Measurements from ENCODE around the gene OSBPL2.

Gene OSBPL2

GRCh38 chr20:62287759-62288534 lies 49.6 kb downstream of the OSBPL2 start:
- no peak for TF ChIP-seq CTCF (IDR thresholded peaks at IDR 0.05; ENCODE audit: low read length, missing control alignments)
- no peak overlapping the region for H3K4me3 ChIP-seq (replicated peaks; ENCODE audit: low read depth, low read length)
- no peak for DNase-seq (ENCODE audit: low read depth)

GRCh38 chr20:62288535-62289105 lies 50.3 kb downstream of the OSBPL2 start:
- no peak for TF ChIP-seq CTCF (IDR thresholded peaks at IDR 0.05; ENCODE audit: low read length, missing control alignments)
- H3K4me3 ChIP-seq (replicated peaks; ENCODE audit: low read depth, low read length) = no peak overlapping the region
- DNase-seq (ENCODE audit: low read depth) = no peak

- TF ChIP-seq CTCF (IDR thresholded peaks at IDR 0.05; ENCODE audit: low read length, missing control alignments) = no peak
- no peak overlapping the region for H3K4me3 ChIP-seq (replicated peaks; ENCODE audit: low read depth, low read length)
- no peak for DNase-seq (ENCODE audit: low read depth)
Observed at GRCh38 chr20:62289131-62289530, 50.8 kb downstream of the OSBPL2 start.

- no peak overlapping the region for H3K4me3 ChIP-seq (replicated peaks; ENCODE audit: low read depth, low read length)
- DNase-seq (ENCODE audit: low read depth) = no peak
- no peak for TF ChIP-seq CTCF (IDR thresholded peaks at IDR 0.05; ENCODE audit: low read length, missing control alignments)
Observed at GRCh38 chr20:62289898-62290297, 51.6 kb downstream of the OSBPL2 start.

GRCh38 chr20:62291251-62292066 lies 53.1 kb downstream of the OSBPL2 start:
- no peak for DNase-seq (ENCODE audit: low read depth)
- TF ChIP-seq CTCF (IDR thresholded peaks at IDR 0.05; ENCODE audit: low read length, missing control alignments) = no peak
- no peak overlapping the region for H3K4me3 ChIP-seq (replicated peaks; ENCODE audit: low read depth, low read length)

- no peak overlapping the region for H3K4me3 ChIP-seq (replicated peaks; ENCODE audit: low read depth, low read length)
- TF ChIP-seq CTCF (IDR thresholded peaks at IDR 0.05; ENCODE audit: low read length, missing control alignments) = no peak
- no peak for DNase-seq (ENCODE audit: low read depth)
Observed at GRCh38 chr20:62292108-62292507, 53.8 kb downstream of the OSBPL2 start.
